ENCODE data around the gene FAM222A.

- TF ChIP-seq EZH2 (IDR thresholded peaks at IDR 0.05) (no peak), POLR2AphosphoS5 (IDR thresholded peaks at IDR 0.05; ENCODE audit: borderline replicate concordance, low read depth, low read length) (no peak), FOXP2 (optimal IDR thresholded peaks at IDR 0.05; ENCODE audit: control extremely low read depth, extremely low read length, insufficient read depth) (no peak)
Observed at GRCh38 chr12:109793826-109794501, 80.3 kb downstream of the FAM222A start.
